K562 (cell line): ENCODE results near the gene LCN1. TPM values are rescaled to one million over a fixed set of nuclear protein-coding genes. Genes with fewer than 3 reads are reported as not detected.

Source experiments
- BHLHE40 ChIP-seq: IDR thresholded peaks from 2 replicates; pipeline ENCODE4 v1.6.1; 2011; ENCODE audit warnings: low read length, improper control_type of control experiment
- ILF3 ChIP-seq: fragments of 450-650 bp; IDR thresholded peaks from 2 replicates; pipeline ENCODE4 v1.6.1; 2018; ENCODE audit warnings: antibody characterized with exemption, mild to moderate bottlenecking, moderate library complexity, borderline replicate concordance
- NCOA6 ChIP-seq: fragments of 450-650 bp; IDR thresholded peaks from 2 replicates; pipeline ENCODE4 v1.6.1; 2017; ENCODE audit warnings: mild to moderate bottlenecking
- NKRF ChIP-seq: fragments of 450-650 bp; IDR thresholded peaks from 2 replicates; pipeline ENCODE4 v1.6.1; 2016; ENCODE audit warnings: borderline replicate concordance
- PRPF4 ChIP-seq: fragments of 200-400 bp; formaldehyde crosslinking; IDR thresholded peaks from one replicate; pipeline ENCODE4 v1.6.1; 2017; ENCODE audit warnings: low read length, low read depth, mild to moderate bottlenecking; ENCODE audit not compliant: insufficient read depth, poor library complexity, severe bottlenecking
- TAL1 ChIP-seq: fragments of 450-650 bp; IDR thresholded peaks from 2 replicates; pipeline ENCODE4 v1.6.1; 2016; ENCODE audit warnings: mild to moderate bottlenecking
- ZNF274 ChIP-seq: IDR thresholded peaks from 2 replicates; pipeline ENCODE4 v1.6.1; 2011; ENCODE audit warnings: low read depth, mild to moderate bottlenecking, low read length, moderate library complexity, borderline replicate concordance
- ZNF586 ChIP-seq: fragments of 450-650 bp; formaldehyde crosslinking; conservative IDR thresholded peaks from 2 replicates; pipeline ENCODE4 v1.4.0; 2020; ENCODE audit warnings: mild to moderate bottlenecking, moderate library complexity
- polyA plus RNA-seq, 8 experiments: library from polyadenylated mRNA; depleted of rRNA in 4 of 8; stranded (reverse) in 5 of 8; unstranded in 3 of 8; fragments of >200 nt; fragmentation: Nextera tagmentation in 2 of 8; fragmentation: Illumina TruSeq in 1 of 8; extraction: Ambion mirVana in 2 of 8; extraction: Trizol in 1 of 8; gene quantifications; 2 replicates each; pipeline versions ENCODE4 v1.2.1 to v1.2.3, GENCODE V29; 2011 to 2014; ENCODE audit warnings: inconsistent platforms in 1 of 8, missing spikeins in 1 of 8
- total RNA-seq, 7 experiments: library from RNA; depleted of rRNA in 6 of 7; stranded (reverse); fragments of >200 nt in 6 of 7; fragmentation: Illumina TruSeq in 2 of 7; extraction: Trizol in 2 of 7; gene quantifications; 2 replicates each; pipeline versions ENCODE4 v1.2.1 to v1.2.3, GENCODE V29; 2011 to 2021; ENCODE audit warnings: low replicate concordance in 1 of 7
- TF ChIP-seq, protein P1 (sequence below): fragments of 200-600 bp; sonication (generic); IDR thresholded peaks from one replicate; pipeline ENCODE4 v1.6.1; 2012; ENCODE audit warnings: mild to moderate bottlenecking, low read depth, low read length, inconsistent platforms
- TF ChIP-seq, protein P2 (sequence below): fragments of 200-800 bp; sonication (Bioruptor generic); IDR thresholded peaks from 2 replicates; pipeline ENCODE4 v1.6.1; 2017; ENCODE audit warnings: missing genetic modification characterization, missing compliant biosample characterization

The LCN1 gene
- total and polyA plus RNA-seq, 9 of the 15 experiments (the other 6 are each of a cell fraction or from before 2014, with no cell fraction given), result not detected

- TF ChIP-seq PRPF4 (no peak), TAL1 (no peak), ZNF274 (no peak), BHLHE40 (peak; percentile 43; the same call in 1 of the 2 replicates), ZNF586 (CRISPR knock-in tag) (no peak), ILF3 (no peak), NKRF (no peak), NCOA6 (no peak)
- TF ChIP-seq, protein P1, sequence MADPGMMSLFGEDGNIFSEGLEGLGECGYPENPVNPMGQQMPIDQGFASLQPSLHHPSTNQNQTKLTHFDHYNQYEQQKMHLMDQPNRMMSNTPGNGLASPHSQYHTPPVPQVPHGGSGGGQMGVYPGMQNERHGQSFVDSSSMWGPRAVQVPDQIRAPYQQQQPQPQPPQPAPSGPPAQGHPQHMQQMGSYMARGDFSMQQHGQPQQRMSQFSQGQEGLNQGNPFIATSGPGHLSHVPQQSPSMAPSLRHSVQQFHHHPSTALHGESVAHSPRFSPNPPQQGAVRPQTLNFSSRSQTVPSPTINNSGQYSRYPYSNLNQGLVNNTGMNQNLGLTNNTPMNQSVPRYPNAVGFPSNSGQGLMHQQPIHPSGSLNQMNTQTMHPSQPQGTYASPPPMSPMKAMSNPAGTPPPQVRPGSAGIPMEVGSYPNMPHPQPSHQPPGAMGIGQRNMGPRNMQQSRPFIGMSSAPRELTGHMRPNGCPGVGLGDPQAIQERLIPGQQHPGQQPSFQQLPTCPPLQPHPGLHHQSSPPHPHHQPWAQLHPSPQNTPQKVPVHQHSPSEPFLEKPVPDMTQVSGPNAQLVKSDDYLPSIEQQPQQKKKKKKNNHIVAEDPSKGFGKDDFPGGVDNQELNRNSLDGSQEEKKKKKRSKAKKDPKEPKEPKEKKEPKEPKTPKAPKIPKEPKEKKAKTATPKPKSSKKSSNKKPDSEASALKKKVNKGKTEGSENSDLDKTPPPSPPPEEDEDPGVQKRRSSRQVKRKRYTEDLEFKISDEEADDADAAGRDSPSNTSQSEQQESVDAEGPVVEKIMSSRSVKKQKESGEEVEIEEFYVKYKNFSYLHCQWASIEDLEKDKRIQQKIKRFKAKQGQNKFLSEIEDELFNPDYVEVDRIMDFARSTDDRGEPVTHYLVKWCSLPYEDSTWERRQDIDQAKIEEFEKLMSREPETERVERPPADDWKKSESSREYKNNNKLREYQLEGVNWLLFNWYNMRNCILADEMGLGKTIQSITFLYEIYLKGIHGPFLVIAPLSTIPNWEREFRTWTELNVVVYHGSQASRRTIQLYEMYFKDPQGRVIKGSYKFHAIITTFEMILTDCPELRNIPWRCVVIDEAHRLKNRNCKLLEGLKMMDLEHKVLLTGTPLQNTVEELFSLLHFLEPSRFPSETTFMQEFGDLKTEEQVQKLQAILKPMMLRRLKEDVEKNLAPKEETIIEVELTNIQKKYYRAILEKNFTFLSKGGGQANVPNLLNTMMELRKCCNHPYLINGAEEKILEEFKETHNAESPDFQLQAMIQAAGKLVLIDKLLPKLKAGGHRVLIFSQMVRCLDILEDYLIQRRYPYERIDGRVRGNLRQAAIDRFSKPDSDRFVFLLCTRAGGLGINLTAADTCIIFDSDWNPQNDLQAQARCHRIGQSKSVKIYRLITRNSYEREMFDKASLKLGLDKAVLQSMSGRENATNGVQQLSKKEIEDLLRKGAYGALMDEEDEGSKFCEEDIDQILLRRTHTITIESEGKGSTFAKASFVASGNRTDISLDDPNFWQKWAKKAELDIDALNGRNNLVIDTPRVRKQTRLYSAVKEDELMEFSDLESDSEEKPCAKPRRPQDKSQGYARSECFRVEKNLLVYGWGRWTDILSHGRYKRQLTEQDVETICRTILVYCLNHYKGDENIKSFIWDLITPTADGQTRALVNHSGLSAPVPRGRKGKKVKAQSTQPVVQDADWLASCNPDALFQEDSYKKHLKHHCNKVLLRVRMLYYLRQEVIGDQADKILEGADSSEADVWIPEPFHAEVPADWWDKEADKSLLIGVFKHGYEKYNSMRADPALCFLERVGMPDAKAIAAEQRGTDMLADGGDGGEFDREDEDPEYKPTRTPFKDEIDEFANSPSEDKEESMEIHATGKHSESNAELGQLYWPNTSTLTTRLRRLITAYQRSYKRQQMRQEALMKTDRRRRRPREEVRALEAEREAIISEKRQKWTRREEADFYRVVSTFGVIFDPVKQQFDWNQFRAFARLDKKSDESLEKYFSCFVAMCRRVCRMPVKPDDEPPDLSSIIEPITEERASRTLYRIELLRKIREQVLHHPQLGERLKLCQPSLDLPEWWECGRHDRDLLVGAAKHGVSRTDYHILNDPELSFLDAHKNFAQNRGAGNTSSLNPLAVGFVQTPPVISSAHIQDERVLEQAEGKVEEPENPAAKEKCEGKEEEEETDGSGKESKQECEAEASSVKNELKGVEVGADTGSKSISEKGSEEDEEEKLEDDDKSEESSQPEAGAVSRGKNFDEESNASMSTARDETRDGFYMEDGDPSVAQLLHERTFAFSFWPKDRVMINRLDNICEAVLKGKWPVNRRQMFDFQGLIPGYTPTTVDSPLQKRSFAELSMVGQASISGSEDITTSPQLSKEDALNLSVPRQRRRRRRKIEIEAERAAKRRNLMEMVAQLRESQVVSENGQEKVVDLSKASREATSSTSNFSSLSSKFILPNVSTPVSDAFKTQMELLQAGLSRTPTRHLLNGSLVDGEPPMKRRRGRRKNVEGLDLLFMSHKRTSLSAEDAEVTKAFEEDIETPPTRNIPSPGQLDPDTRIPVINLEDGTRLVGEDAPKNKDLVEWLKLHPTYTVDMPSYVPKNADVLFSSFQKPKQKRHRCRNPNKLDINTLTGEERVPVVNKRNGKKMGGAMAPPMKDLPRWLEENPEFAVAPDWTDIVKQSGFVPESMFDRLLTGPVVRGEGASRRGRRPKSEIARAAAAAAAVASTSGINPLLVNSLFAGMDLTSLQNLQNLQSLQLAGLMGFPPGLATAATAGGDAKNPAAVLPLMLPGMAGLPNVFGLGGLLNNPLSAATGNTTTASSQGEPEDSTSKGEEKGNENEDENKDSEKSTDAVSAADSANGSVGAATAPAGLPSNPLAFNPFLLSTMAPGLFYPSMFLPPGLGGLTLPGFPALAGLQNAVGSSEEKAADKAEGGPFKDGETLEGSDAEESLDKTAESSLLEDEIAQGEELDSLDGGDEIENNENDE, result no peak
- TF ChIP-seq, protein P2, sequence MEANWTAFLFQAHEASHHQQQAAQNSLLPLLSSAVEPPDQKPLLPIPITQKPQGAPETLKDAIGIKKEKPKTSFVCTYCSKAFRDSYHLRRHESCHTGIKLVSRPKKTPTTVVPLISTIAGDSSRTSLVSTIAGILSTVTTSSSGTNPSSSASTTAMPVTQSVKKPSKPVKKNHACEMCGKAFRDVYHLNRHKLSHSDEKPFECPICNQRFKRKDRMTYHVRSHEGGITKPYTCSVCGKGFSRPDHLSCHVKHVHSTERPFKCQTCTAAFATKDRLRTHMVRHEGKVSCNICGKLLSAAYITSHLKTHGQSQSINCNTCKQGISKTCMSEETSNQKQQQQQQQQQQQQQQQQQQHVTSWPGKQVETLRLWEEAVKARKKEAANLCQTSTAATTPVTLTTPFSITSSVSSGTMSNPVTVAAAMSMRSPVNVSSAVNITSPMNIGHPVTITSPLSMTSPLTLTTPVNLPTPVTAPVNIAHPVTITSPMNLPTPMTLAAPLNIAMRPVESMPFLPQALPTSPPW (CRISPR knock-in tag), result peak; percentile 92
These were observed 14.7 kb upstream of the LCN1 start (continued) for GRCh38 chr9:135506327-135507103.
